HFF-Myc (cell line): Measurements from ENCODE around the gene FAF2.
"Not testable (repeated sequence)": the region's sequence is repeated elsewhere in the genome, so short reads cannot be mapped to it uniquely, and the experiment has no call there.

Experiments used
- DNase-seq: peaks from one replicate; pipeline ENCODE4 v3.0.0-alpha.2; 2011; ENCODE audit warnings: low read depth; ENCODE audit errors: extremely low read depth
- H3K4me3 ChIP-seq: replicated peaks from 2 replicates; pipeline ENCODE4 v1.5.1; 2011; ENCODE audit warnings: low read depth, mild to moderate bottlenecking, control low read depth, low read length
- CTCF ChIP-seq: IDR thresholded peaks from 2 replicates; pipeline ENCODE4 v1.5.1; 2012; ENCODE audit warnings: mild to moderate bottlenecking, low read depth, low read length, control low read depth; ENCODE audit errors: missing control alignments

Gene FAF2

GRCh38 chr5:176407456-176408251 lies 40.5 kb upstream of the FAF2 start:
- TF ChIP-seq CTCF, result no peak
- no peak for DNase-seq
- H3K4me3 ChIP-seq, result no peak overlapping the region

- H3K4me3 ChIP-seq, DNase-seq: not testable (repeated sequence)
These were observed 40.0 kb upstream of the FAF2 start for GRCh38 chr5:176408252-176408573.

GRCh38 chr5:176408590-176408989 lies 39.6 kb upstream of the FAF2 start:
- H3K4me3 ChIP-seq, result no peak overlapping the region
- TF ChIP-seq CTCF, result no peak
- no peak for DNase-seq

GRCh38 chr5:176409765-176410164 lies 38.4 kb upstream of the FAF2 start:
- TF ChIP-seq CTCF, result no peak
- no peak for DNase-seq
- H3K4me3 ChIP-seq, result no peak overlapping the region

- DNase-seq, result no peak
- TF ChIP-seq CTCF, result no peak
- H3K4me3 ChIP-seq, result no peak overlapping the region
These were observed 37.6 kb upstream of the FAF2 start for GRCh38 chr5:176410486-176411180.

- TF ChIP-seq CTCF, result no peak
- DNase-seq, result no peak
- no peak overlapping the region for H3K4me3 ChIP-seq
These were observed 35.5 kb upstream of the FAF2 start for GRCh38 chr5:176412517-176413254.

- no peak for TF ChIP-seq CTCF
- H3K4me3 ChIP-seq, result no peak overlapping the region
- no peak for DNase-seq
These were observed 35.0 kb upstream of the FAF2 start for GRCh38 chr5:176413255-176413565.
